Lower lobe of right lung (tissue), 2 donors: ENCODE data around the gene ARHGEF6. TPM values are rescaled to one million over a fixed set of nuclear protein-coding genes. Genes with fewer than 3 reads are reported as not detected.

ENCODE experiments used
- ATAC-seq, 2 donors: fragments of 200-7000 bp; cut with Tn5 transposase; one replicate each; pipeline ENCODE4 v1.9.1; 2020 to 2022; ENCODE audit warnings: mild to moderate bottlenecking in 2 of 2, moderate library complexity in 2 of 2
- DNase-seq: peaks from one replicate; pipeline ENCODE4 v3.0.0-alpha.2; 2020
- H3K27ac ChIP-seq: fragments of 200-600 bp; one replicate; pipeline ENCODE4 v1.8.0; 2022
- H3K27me3 ChIP-seq: fragments of 200-600 bp; one replicate; pipeline ENCODE4 v1.8.0; 2022; ENCODE audit warnings: low read depth
- H3K36me3 ChIP-seq: fragments of 200-600 bp; one replicate; pipeline ENCODE4 v1.8.0; 2022; ENCODE audit warnings: mild to moderate bottlenecking
- H3K4me1 ChIP-seq: fragments of 200-600 bp; one replicate; pipeline ENCODE4 v1.8.0; 2022
- H3K4me3 ChIP-seq: fragments of 200-600 bp; one replicate; pipeline ENCODE4 v1.8.0; 2022; ENCODE audit warnings: mild to moderate bottlenecking
- H3K9me3 ChIP-seq: fragments of 200-600 bp; one replicate; pipeline ENCODE4 v1.8.0; 2022
- CTCF ChIP-seq: fragments of 200-600 bp; IDR thresholded peaks from one replicate; pipeline ENCODE4 v1.8.0; 2022; ENCODE audit warnings: antibody characterized with exemption, mild to moderate bottlenecking
- intact Hi-C: fragments of 100-400 bp; cut with DNase I; formaldehyde crosslinking; loops from one replicate; pipeline ENCODE4 v1.11.0; 2022
- total RNA-seq: library from RNA; stranded (reverse); fragmentation: NEBNext Ultra II Directional; extraction: Animal tissue kit (Norgen Biotek cat#: 25700); gene quantifications from one replicate; pipeline ENCODE4 v1.2.1, GENCODE V29; 2021
- donor health status: DM: no; HTN: yes; CAD: no; lungs with severe emphysema.

ARHGEF6 gene
- total RNA-seq, 1 donor from 2014 or later = 33.7 TPM

GRCh38 chrX:136762820-136763452, 17.8 kb downstream of the ARHGEF6 start:
- ATAC-seq (no peak), DNase-seq (no peak)
- H3K4me3 ChIP-seq = no peak overlapping the region
- no peaks in the 10 kb centered on the region for H3K27me3 ChIP-seq
- intact Hi-C loops = no loop called here
- H3K4me1 ChIP-seq = no peaks in the 10 kb centered on the region
- H3K27ac ChIP-seq = no peak overlapping the region
- no peaks in the 10 kb centered on the region for H3K9me3 ChIP-seq
- no peaks in the 10 kb centered on the region for H3K36me3 ChIP-seq
- no peak for TF ChIP-seq CTCF

- Histone ChIP-seq H3K27me3 (no peaks in the 10 kb centered on the region), H3K4me3 (no peak overlapping the region), H3K36me3 (no peaks in the 10 kb centered on the region), H3K27ac (no peak overlapping the region), H3K9me3 (no peaks in the 10 kb centered on the region), H3K4me1 (no peaks in the 10 kb centered on the region)
- intact Hi-C loops = no loop called here
- ATAC-seq = no peak
- TF ChIP-seq CTCF = no peak
- no peak for DNase-seq
Observed at GRCh38 chrX:136761421-136761820, 19.3 kb downstream of the ARHGEF6 start.

- Histone ChIP-seq H3K27ac (no peak overlapping the region), H3K27me3 (no peaks in the 10 kb centered on the region), H3K36me3 (no peaks in the 10 kb centered on the region), H3K4me3 (no peak overlapping the region), H3K4me1 (no peaks in the 10 kb centered on the region), H3K9me3 (no peaks in the 10 kb centered on the region)
- peak in 1 of 2 donors; percentile 38 for ATAC-seq
- TF ChIP-seq CTCF = no peak
- intact Hi-C loops = no loop called here
- DNase-seq = no peak
Observed at GRCh38 chrX:136759968-136760367, 20.8 kb downstream of the ARHGEF6 start.

- ATAC-seq = no peak
- TF ChIP-seq CTCF = no peak
- no peaks in the 10 kb centered on the region for H3K9me3 ChIP-seq
- no peak overlapping the region for H3K4me3 ChIP-seq
- no peaks in the 10 kb centered on the region for H3K27me3 ChIP-seq
- no peak for DNase-seq
- H3K4me1 ChIP-seq = no peaks in the 10 kb centered on the region
- intact Hi-C loops = no loop called here
- H3K36me3 ChIP-seq = no peaks in the 10 kb centered on the region
- H3K27ac ChIP-seq = no peak overlapping the region
Observed at GRCh38 chrX:136755411-136755810, 25.3 kb downstream of the ARHGEF6 start.

GRCh38 chrX:136754651-136755050, 26.1 kb downstream of the ARHGEF6 start:
- Histone ChIP-seq H3K9me3 (no peaks in the 10 kb centered on the region), H3K36me3 (no peaks in the 10 kb centered on the region), H3K4me3 (no peak overlapping the region), H3K27ac (no peak overlapping the region), H3K4me1 (no peaks in the 10 kb centered on the region), H3K27me3 (no peaks in the 10 kb centered on the region)
- no peak for TF ChIP-seq CTCF
- ATAC-seq (no peak), DNase-seq (no peak)
- intact Hi-C loops = no loop called here
